ENCODE measurements around the gene METTL25B. TPM values are rescaled to one million over a fixed set of nuclear protein-coding genes. Genes with fewer than 3 reads are reported as not detected.

Gene METTL25B
- total and polyA plus RNA-seq, 2 of the 13 experiments (the other 11 are each of a cell fraction or from before 2014, with no cell fraction given) = 11.9 to 24.0 TPM

DNA sequence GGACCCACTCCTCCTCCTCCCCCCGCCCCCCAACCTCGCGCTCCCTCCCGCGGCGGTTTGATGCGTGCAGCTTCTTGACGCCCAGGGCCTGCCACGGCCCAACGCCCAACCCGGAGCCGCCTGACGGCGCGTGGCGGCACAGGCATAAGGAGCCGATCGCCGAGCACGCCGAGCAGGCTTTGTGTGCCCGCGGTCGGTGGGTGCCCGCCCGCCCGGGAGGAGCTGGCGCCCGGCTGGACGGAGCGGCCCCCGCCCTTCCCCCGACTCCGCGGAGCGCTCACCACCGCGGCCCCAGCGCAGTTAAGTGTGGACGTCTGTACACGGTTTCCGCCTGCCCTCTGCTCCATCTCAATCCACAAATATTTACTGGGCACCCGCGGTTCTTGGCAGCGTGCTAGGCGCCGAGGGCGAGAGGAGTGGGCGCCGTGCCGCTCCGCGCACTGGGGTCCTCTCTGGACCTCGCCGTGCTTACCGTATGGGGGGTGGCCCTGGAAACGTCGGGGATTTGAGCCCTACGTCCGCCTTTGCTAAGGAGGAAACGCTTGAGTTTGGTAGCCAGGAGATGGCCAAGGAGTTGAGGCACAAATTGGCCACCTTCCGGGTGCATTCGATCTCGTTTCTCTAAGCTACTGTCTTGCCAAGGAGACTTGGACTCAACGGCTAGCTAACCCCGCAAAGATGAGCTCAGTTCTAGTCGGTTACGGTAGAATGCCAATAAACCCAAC lies 23.6 kb downstream of the METTL25B start (continued):
- TF ChIP-seq, protein P1, sequence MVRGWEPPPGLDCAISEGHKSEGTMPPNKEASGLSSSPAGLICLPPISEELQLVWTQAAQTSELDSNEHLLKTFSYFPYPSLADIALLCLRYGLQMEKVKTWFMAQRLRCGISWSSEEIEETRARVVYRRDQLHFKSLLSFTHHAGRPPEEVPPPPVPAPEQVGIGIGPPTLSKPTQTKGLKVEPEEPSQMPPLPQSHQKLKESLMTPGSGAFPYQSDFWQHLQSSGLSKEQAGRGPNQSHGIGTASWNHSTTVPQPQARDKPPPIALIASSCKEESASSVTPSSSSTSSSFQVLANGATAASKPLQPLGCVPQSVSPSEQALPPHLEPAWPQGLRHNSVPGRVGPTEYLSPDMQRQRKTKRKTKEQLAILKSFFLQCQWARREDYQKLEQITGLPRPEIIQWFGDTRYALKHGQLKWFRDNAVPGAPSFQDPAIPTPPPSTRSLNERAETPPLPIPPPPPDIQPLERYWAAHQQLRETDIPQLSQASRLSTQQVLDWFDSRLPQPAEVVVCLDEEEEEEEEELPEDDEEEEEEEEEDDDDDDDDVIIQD (CRISPR knock-in tag; IDR thresholded peaks at IDR 0.05; ENCODE audit: low read depth) = no peak
- TF ChIP-seq ZBTB34 (CRISPR knock-in tag; IDR thresholded peaks at IDR 0.05) = 0 out of 2 replicates have a peak, but pooled peaks have one; percentile 34
- TF ChIP-seq ZNF781 (CRISPR knock-in tag; IDR thresholded peaks at IDR 0.05; ENCODE audit: borderline replicate concordance, not compliant biosample characterization) = no peak
- peak; percentile 73; the same call in 1 of the 2 replicates for TF ChIP-seq TARDBP (CRISPR knock-in tag; IDR thresholded peaks at IDR 0.05)
- TF ChIP-seq ELF3 (CRISPR knock-in tag; IDR thresholded peaks at IDR 0.05) = no peak; the same call in 1 of the 2 replicates
- TF ChIP-seq TEAD3 (CRISPR knock-in tag; optimal IDR thresholded peaks at IDR 0.05; ENCODE audit: borderline replicate concordance) = peak; percentile 33
- peak; percentile 72; the same call in 1 of the 2 replicates for TF ChIP-seq HNRNPL (IDR thresholded peaks at IDR 0.05; ENCODE audit: low read depth, low read length)
- no peak for TF ChIP-seq SOX13 (IDR thresholded peaks at IDR 0.05)
- TF ChIP-seq SOX13 (CRISPR knock-in tag; conservative IDR thresholded peaks at IDR 0.05 in 1 of 2, IDR thresholded peaks at IDR 0.05 in 1 of 2) = peak in 1 of 2 experiments; percentile 56; a peak in 2 of 4 replicates
- 0 out of 2 replicates have a peak, but pooled peaks have one; percentile 62 for TF ChIP-seq E2F2 (CRISPR knock-in tag; IDR thresholded peaks at IDR 0.05; ENCODE audit: borderline replicate concordance)
- TF ChIP-seq, protein P2, sequence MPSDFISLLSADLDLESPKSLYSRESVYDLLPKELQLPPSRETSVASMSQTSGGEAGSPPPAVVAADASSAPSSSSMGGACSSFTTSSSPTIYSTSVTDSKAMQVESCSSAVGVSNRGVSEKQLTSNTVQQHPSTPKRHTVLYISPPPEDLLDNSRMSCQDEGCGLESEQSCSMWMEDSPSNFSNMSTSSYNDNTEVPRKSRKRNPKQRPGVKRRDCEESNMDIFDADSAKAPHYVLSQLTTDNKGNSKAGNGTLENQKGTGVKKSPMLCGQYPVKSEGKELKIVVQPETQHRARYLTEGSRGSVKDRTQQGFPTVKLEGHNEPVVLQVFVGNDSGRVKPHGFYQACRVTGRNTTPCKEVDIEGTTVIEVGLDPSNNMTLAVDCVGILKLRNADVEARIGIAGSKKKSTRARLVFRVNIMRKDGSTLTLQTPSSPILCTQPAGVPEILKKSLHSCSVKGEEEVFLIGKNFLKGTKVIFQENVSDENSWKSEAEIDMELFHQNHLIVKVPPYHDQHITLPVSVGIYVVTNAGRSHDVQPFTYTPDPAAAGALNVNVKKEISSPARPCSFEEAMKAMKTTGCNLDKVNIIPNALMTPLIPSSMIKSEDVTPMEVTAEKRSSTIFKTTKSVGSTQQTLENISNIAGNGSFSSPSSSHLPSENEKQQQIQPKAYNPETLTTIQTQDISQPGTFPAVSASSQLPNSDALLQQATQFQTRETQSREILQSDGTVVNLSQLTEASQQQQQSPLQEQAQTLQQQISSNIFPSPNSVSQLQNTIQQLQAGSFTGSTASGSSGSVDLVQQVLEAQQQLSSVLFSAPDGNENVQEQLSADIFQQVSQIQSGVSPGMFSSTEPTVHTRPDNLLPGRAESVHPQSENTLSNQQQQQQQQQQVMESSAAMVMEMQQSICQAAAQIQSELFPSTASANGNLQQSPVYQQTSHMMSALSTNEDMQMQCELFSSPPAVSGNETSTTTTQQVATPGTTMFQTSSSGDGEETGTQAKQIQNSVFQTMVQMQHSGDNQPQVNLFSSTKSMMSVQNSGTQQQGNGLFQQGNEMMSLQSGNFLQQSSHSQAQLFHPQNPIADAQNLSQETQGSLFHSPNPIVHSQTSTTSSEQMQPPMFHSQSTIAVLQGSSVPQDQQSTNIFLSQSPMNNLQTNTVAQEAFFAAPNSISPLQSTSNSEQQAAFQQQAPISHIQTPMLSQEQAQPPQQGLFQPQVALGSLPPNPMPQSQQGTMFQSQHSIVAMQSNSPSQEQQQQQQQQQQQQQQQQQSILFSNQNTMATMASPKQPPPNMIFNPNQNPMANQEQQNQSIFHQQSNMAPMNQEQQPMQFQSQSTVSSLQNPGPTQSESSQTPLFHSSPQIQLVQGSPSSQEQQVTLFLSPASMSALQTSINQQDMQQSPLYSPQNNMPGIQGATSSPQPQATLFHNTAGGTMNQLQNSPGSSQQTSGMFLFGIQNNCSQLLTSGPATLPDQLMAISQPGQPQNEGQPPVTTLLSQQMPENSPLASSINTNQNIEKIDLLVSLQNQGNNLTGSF (CRISPR knock-in tag; IDR thresholded peaks at IDR 0.05) = no peak
- TF ChIP-seq, protein P3, sequence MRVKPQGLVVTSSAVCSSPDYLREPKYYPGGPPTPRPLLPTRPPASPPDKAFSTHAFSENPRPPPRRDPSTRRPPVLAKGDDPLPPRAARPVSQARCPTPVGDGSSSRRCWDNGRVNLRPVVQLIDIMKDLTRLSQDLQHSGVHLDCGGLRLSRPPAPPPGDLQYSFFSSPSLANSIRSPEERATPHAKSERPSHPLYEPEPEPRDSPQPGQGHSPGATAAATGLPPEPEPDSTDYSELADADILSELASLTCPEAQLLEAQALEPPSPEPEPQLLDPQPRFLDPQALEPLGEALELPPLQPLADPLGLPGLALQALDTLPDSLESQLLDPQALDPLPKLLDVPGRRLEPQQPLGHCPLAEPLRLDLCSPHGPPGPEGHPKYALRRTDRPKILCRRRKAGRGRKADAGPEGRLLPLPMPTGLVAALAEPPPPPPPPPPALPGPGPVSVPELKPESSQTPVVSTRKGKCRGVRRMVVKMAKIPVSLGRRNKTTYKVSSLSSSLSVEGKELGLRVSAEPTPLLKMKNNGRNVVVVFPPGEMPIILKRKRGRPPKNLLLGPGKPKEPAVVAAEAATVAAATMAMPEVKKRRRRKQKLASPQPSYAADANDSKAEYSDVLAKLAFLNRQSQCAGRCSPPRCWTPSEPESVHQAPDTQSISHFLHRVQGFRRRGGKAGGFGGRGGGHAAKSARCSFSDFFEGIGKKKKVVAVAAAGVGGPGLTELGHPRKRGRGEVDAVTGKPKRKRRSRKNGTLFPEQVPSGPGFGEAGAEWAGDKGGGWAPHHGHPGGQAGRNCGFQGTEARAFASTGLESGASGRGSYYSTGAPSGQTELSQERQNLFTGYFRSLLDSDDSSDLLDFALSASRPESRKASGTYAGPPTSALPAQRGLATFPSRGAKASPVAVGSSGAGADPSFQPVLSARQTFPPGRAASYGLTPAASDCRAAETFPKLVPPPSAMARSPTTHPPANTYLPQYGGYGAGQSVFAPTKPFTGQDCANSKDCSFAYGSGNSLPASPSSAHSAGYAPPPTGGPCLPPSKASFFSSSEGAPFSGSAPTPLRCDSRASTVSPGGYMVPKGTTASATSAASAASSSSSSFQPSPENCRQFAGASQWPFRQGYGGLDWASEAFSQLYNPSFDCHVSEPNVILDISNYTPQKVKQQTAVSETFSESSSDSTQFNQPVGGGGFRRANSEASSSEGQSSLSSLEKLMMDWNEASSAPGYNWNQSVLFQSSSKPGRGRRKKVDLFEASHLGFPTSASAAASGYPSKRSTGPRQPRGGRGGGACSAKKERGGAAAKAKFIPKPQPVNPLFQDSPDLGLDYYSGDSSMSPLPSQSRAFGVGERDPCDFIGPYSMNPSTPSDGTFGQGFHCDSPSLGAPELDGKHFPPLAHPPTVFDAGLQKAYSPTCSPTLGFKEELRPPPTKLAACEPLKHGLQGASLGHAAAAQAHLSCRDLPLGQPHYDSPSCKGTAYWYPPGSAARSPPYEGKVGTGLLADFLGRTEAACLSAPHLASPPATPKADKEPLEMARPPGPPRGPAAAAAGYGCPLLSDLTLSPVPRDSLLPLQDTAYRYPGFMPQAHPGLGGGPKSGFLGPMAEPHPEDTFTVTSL (CRISPR knock-in tag; IDR thresholded peaks at IDR 0.05; ENCODE audit: borderline replicate concordance) = no peak

Measured in HepG2 (cell line).